ENCODE measurements around the gene ITPR2. TPM values are rescaled to one million over a fixed set of nuclear protein-coding genes. Genes with fewer than 3 reads are reported as not detected.
A peak's percentile ranks its signal among the peaks of the same experiment; 100 is the strongest.

Gene ITPR2
- total and polyA plus RNA-seq, 2 of the 13 experiments (the other 11 are each of a cell fraction or from before 2014, with no cell fraction given), result 31.9 to 81.9 TPM

- TF ChIP-seq SOX13 (IDR thresholded peaks at IDR 0.05) (no peak), SOX13 (CRISPR knock-in tag; conservative IDR thresholded peaks at IDR 0.05 in 1 of 2, IDR thresholded peaks at IDR 0.05 in 1 of 2) (peak in 1 of 2 experiments; percentile 29; a peak in 1 of 4 replicates), ZNF552 (CRISPR knock-in tag; IDR thresholded peaks at IDR 0.05; ENCODE audit: borderline replicate concordance) (no peak), TEAD3 (CRISPR knock-in tag; optimal IDR thresholded peaks at IDR 0.05; ENCODE audit: borderline replicate concordance) (peak; percentile 40), HDAC1 (CRISPR knock-in tag; IDR thresholded peaks at IDR 0.05) (no peak), RARG (CRISPR knock-in tag; IDR thresholded peaks at IDR 0.05; ENCODE audit: low read depth) (no peak), ASH2L (IDR thresholded peaks at IDR 0.05; ENCODE audit: insufficient read length, low read depth, low read length) (no peak), ZFP90 (CRISPR knock-in tag; IDR thresholded peaks at IDR 0.05; ENCODE audit: borderline replicate concordance) (no peak), FOXA3 (CRISPR knock-in tag; IDR thresholded peaks at IDR 0.05) (0 out of 2 replicates have a peak, but pooled peaks have one; percentile 11), ZBTB38 (CRISPR knock-in tag; IDR thresholded peaks at IDR 0.05) (no peak), ZFP36 (IDR thresholded peaks at IDR 0.05; ENCODE audit: borderline replicate concordance, low read depth, low read length, partially characterized antibody) (no peak), MNT (IDR thresholded peaks at IDR 0.05) (no peak), SNAPC5 (CRISPR knock-in tag; IDR thresholded peaks at IDR 0.05; ENCODE audit: borderline replicate concordance) (no peak), ZNF597 (CRISPR knock-in tag; IDR thresholded peaks at IDR 0.05) (no peak), ARID5B (CRISPR knock-in tag; IDR thresholded peaks at IDR 0.05) (peak; percentile 69), HNF1A (IDR thresholded peaks at IDR 0.05; ENCODE audit: low read depth) (no peak), HNF1A (CRISPR knock-in tag; IDR thresholded peaks at IDR 0.05; ENCODE audit: borderline replicate concordance) (peak; percentile 37; the same call in 1 of the 2 replicates), ELF4 (CRISPR knock-in tag; IDR thresholded peaks at IDR 0.05; ENCODE audit: borderline replicate concordance) (no peak), FOXJ3 (CRISPR knock-in tag; IDR thresholded peaks at IDR 0.05; ENCODE audit: borderline replicate concordance) (no peak)
Observed at GRCh38 chr12:26841085-26841484, 8.1 kb upstream of the ITPR2 start (continued).
